NCI-H1092 (cell line): ENCODE measurements around the gene TMEM40.
"Not testable (repeated sequence)": the region's sequence is repeated elsewhere in the genome, so short reads cannot be mapped to it uniquely, and the experiment has no call there.

ENCODE experiments used
- DNase-seq: peaks from one replicate; lab custom pipeline; 2025; lab: John Stamatoyannopoulos, UW

TMEM40 gene

DNA sequence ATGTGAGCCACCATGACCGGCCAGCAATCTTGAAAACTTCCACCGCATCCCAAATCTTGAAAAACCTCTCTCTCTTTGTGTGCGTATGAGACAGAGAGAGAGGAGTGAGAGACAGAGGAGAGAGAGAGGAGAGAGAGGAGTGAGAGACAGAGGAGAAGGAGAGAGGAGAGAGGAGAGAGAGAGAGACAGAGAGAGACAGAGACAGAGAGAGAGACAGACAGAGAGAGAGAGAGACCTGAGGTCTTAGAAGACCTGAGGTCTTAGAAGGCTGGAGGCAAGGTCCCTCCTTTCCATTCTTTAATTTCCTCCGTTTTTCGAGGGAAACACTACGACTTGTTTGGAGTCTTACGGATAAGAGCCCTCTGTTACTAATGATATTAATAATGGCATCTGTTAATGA is 39.5 kb downstream of the TMEM40 start:
- DNase-seq = no peak

DNA sequence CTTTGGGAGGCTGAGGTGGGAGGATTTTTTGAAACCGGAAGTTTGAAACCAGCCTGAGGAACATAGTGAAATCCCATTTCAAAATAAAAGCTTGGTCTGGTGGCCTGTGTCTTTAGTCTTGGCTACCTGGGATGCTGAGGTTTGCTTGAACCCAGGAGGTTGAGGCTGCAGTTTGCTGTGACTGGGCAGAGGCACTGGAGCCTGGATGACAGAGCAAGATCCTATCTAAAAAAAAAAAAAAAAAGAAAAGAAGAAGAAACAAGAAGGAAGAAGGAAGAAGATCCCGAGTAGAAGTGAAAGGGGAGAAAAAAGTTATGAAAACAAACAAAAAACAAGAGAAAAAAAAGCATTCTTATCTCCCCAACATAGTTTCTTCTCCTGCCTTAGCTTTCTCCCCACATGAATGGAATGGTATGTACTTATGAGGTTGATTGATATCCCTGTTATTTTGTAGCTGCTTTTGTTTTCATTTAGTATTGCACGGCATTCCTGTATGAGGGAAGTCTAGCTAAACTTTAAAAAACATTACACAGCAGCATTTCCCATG is 42.4 kb downstream of the TMEM40 start:
- DNase-seq = no peak

DNA sequence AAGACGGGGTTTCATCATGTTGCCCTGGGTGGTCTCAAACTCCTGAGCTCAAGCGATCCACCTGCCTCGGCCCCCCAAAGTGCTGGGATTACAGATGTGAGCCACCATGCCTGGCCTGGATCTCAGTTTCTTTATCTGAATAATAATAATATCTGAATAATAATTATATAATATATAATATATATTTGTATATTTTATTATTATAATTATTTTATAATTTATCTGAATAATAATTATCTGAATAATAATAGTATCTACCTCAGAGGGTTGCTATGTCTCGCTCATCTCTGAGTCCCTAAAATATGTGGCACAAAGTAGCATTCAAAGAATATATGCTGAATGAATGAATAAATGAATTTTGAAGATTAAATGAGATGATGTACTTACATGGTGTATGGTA is 44.8 kb downstream of the TMEM40 start:
- DNase-seq = no peak

DNA sequence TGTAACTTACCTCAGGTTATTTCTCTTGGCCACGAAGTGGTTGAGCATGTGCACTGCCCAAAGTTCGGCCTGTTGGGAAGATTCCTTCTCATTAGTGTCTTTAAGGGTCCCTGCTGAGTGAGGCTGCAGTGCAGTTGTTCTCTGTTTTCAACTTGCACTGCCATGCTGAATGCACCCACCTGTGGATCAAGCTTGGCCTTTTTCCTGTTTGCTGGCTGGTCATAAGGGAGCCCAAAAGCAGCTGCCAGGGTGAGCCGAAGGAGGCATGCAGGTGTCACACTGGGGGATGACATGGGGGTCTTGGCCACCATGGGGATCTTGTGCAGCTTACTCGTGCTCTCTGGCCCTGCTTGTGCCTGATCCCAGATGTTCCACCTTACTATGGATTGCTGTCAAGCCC is 49.0 kb downstream of the TMEM40 start:
- no peak for DNase-seq

DNA sequence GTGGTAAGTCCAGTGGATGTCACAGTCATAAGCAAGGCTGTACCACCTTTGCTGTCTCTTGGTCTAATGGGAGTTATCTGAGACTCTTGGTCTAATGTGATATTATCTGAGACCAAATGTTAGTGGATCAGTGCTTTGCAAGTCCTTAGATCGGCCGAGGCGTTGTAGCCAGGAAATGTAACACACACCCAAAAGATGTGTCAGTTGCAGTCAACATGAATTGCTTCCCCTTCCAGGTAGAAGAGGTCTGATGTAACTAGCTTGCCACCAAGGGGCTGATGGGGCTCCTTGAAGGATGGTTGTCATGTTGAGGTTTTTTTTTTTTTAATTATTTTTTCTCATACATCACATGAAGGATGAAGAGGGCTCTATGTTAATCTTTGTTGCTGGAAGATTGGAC is 49.7 kb downstream of the TMEM40 start:
- DNase-seq = no peak

DNA sequence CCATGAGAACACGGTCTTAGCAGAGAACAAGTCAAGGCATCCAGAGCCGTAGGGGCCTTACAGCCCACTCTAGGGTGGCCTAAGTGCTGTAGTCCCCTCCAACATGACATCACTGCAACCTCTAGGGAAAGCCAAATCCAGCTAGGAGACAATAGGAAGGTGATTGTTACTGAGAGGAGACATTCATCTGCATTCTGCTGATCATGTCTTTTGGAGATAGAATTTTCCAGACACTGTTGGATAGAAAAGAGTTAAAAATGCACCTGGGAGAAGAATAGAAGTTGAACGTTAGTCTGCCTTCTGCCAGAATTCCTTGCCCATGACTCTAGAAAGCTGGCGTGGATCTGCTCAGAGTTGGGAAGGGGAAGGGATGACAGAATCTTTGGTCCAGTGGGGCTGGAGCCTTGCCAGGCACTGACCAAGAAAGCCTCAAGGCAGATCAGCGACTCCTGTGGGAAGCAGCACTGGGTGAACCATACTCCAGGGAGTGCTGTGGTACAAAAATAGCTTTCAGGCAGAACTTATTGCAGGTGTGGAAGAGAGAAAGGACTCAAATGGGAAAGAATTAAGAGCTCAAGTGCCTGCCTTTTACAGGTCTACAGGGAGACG is 50.4 kb downstream of the TMEM40 start:
- no peak for DNase-seq

DNA sequence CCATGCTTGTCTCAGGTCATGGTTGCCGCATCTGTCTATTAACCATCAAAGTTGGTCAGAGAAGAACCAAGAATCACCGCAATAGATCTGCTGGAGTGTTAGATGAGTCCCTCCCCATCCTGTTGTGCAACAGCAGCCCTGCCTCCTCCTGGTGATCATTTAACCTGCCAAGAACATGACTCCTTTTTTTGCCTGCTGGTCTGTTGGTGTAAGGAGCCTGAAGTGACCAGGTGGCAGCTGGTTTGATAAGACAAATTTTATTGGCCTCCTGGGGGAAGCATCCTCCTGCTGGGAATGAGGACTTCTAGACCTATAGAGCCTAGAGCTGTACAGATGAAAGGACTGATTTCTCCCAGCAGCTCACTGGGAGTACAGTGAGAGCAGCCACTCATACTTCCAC is 51.6 kb downstream of the TMEM40 start:
- DNase-seq = no peak

DNA sequence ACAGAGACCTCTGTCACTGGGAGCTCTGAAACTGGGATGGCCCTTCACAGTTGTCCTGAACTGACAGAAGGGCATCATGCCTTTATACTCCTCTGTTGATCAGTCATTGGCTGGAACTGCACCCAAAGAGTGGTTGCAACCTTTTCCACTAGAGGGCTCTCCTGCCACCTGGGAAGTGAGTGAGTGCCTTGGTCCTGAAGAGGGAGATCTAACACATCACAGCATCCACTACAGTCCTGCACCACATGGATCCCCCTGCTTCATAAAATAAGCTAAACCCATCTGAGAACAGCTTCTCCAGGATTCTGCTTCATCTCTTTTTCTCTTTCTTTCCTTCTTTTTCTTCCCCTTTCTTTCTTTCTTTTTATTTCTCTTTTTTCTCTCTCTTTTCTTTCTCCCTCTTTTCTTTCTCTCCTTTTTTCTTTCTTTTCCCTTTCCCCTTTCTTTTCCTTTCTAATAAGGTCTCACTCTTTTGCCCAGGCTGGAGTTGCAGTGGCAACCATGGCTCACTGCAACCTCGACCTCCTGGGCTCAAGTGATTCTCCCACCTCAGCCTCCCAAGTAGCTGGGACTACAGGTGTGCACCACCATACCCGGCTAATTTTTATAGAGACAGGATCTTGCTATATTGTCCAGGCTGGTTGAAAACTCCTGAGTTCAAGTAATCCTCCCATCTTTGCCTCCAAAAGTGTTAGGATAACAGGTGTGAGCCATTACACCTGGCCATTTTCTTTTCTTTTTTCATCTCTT is 52.4 kb downstream of the TMEM40 start:
- peak; percentile 68 for DNase-seq

DNA sequence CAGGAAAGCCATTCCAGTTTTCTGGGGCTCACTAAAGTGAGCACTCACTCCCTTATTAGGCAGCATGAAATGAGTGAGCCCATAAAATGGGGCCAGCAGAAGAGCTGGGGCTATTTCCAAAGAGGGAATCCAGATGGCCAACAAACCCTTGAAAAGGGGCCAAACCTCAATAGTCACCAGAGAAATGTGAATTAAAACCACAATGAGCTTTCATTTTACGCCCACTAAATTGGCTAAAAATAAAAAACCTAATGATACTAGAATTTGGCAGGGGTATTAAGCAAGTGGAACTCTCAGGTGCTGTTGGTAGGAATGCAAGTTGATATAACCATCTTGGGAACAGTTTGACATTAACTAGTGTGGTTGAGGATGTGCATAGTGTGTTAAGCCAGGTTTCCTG is 53.1 kb downstream of the TMEM40 start:
- no peak for DNase-seq

DNA sequence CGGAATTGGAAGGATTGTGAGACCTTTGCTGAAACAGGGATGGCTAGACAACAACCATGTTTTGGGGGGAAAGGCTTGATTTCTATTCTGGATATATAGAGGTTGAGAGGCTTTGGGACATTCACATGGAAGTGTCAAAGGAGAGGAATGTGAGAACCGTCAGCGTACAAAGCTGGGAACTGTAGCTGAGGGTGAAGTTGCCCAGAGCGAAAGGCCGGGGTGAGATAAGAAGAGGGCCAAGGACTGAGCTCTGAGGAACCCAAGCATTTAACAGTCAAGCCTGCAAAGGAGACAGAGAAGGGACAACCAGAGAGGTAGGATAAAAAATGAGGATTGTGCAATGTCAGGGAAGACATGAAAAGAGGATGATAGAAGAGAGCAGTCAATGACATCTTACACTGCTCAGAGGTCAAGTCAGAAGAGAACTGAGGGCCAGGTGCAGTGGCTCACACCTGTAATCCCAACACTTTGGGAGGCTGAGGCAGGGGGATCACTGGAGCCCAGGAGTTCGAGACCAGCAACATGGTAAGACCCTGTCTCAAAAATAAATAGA is 53.6 kb downstream of the TMEM40 start:
- no peak for DNase-seq

DNA sequence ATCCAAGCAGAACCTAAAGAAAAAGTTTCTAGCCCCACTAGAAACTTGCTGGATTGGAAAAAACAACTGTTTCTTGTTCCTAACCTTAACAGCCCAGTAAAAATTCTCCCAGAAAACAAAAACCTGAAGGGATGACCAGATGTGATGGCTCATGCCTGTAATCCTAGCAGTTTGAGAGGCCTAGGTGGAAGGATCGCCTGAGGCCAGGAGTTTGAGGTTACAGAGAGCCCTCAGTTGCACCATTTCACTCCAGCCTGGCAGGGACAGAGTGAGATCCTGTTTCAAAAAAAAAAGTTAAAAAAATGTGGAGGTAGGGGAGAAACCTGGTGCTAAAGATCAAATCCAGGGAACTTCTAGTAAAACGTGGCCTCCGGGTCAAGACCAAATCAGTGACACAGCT is 56.6 kb downstream of the TMEM40 start:
- DNase-seq = no peak

DNA sequence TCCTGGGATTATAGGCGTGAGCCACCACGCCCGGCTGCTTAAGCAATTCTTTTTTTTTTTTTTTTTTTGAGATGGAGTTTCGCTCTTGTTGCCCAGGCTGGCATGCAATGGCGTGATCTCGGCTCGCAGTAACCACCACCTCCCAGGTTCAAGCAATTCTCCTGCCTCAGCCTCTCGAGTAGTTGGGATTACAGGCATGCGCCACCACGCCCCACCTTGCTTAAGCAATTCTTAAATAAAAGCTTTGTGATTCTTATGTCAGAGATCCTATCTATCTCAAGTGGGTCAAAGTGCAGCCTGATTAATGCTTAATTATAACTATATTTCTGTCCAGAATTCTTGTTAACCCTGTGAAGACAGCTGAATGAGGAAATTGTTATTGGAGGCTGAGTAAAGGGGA is 57.5 kb downstream of the TMEM40 start:
- DNase-seq = not testable (repeated sequence)

DNA sequence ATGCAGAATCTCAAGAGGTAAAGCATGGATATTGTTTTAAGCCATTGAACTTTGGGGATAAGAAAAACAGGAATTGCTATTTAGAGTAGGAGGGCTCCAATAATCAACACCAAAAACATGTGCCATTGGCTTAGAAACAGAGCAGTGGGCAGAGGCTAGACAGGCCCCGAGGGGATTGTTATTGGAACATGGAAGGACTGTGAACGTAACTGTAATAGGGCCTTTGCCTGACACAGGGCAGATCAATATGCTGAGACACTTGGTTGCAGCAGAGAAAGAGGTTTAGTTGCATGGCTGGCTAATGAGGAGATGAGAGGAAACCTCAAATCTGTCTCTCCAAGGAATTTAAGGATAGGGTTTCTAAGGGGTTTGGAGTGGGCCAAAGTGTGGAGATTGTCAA is 58.3 kb downstream of the TMEM40 start:
- DNase-seq = no peak

DNA sequence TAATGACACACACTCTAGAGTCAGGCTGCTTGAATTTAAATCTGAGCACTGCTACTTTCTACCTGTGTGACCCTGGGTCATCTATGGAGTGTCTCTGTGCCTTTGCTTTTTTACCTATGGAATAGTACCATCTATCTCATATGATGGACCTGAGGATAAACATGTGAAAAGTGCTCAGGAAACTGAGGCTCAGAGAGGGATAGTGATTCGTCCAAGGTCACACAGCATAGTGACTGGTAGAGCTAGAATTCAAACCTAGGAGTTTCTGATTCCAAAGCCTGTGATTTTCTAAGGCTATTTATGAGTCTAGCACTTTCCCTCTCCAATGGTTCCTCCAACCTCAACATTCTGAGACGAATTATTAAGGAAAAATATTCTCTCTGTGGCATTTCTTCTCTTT is 63.1 kb downstream of the TMEM40 start:
- DNase-seq = no peak

DNA sequence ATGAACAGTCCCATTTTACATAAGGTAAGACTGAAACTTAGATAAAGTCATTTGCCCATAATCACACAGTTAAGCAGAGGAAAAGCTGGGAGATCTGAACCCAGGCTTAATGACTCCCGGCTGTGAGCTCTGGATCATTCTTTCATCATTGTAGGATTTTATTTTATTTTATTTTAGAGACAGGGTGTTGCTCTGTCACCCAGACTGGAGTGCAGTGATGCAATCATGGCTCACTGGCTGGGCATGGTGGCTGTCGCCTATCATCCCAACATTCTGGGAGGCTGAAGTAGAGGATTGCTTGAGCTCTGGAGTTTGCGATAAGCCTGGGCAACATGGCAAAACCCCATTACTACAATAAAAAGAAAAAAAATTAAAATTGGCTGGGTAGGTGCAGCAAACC is 63.9 kb downstream of the TMEM40 start:
- DNase-seq = no peak

DNA sequence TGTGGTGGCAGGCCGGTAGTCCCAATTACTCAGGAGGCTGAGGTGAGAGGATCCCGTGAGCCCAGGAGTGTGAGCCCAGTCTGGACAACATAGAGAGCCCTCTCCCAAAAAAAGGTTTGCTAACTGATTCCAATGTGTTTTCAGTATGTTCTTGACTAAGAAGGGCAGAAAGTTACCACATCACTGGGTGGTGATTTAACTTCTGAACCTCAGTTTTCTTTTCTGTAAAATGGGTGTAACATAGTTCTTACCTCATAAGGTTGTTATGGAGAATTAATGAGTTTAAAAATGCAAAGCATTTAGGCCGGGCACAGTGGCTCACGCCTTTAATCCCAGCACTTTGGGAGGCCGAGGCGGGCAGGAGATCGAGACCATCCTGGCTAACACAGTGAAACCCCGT is 66.6 kb downstream of the TMEM40 start:
- DNase-seq = no peak

DNA sequence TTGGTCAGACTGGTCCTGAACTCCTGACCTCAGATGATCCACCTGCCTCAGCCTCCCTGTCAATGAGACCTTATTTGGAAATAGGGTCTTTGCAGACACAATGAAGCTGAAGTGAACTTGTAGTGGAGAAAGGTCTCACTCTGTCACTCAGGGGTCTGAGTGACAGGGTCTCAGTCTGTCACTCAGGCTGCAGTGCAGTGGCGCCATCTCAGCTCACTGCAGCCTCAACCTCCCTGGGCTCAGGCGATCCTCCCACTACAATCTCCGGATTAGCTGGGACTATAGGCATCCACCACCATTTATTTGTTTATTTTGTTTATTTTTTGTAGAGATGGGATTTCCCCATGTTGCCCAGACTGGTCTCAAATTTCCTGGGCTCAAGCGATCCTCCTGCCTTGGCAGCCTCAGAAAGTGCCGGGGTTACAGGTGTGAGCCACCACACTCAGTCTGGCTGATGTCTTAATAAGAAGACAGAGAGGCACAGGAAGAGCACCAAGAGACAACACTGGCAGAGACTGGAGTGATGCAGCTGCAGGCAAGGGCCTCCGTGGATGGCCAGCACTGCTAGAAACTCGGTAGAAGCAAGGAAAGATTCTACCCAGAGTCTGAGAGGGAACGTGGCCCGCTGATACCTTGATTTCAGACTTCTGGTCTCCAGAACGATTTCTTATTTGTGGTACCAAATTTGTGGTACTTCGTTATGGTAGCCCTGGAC is 68.9 kb downstream of the TMEM40 start:
- no peak for DNase-seq

DNA sequence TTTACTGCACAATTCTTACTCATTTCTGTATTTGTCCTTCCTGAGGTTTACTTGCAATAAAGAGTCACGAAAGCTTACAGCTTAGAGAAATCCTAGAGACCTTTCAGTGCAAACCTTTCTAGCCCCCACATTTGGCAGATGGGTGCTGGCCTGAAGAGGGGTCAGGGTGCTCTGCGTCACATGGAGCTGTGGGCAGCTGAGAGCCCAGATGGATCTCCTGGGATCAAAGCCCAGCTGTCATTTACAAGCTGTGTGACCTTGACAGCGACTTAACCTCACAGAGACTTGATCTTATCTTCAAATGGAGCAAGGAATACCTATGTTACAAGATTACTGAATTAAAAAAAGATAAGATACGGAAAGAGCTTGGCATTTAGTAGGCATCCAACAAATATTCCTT is 71.1 kb downstream of the TMEM40 start:
- no peak for DNase-seq

DNA sequence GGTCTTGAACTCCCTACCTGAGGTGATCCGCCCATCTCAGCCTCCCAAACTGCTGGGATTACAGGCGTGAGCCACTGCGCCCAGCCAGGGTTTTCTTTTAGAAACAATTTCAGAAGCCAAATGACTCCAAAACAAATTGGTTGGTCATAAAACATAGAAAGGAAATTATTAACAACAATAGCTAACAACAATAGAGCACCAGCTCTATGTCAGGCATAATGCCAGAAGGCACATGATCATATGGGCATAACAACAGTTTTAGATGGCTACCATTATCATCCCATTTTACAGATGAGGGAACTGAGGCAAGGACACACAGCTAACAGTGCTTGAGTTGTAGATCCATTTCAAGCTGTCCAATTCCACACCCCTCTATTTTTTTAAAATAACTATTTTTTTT is 73.0 kb downstream of the TMEM40 start:
- no peak for DNase-seq
